ENCODE data around the gene EXOC3L1. TPM values are rescaled to one million over a fixed set of nuclear protein-coding genes. Genes with fewer than 3 reads are reported as not detected.

The EXOC3L1 gene
- total RNA-seq, 1 experiment from 2014 or later = not detected

- no peaks in the 10 kb centered on the region for H3K9me2 ChIP-seq (ENCODE audit: insufficient read depth)
- H3K79me2 ChIP-seq (ENCODE audit: low read depth) = peaks cover 36% of the 10 kb centered on the region
- intact Hi-C loops (cut with micrococcal nuclease; ENCODE audit: unreplicated experiment) = loop anchor here (10.0 kb wide), 2 partner anchors 201 to 271 kb away; partner anchors contain the start of gene TPPP3
- peak overlapping the region; percentile 96 for H3K4me2 ChIP-seq
- CTCF ChIA-PET = no interaction called here
- BruUV-seq (replicated peaks) = no TSS peak
- POLR2A ChIA-PET (ENCODE audit: unreplicated experiment) = no interaction called here
- peaks cover 16% of the 10 kb centered on the region for H4K20me1 ChIP-seq (ENCODE audit: insufficient read depth)
- peaks cover 25% of the 10 kb centered on the region; the same call in 1 of the 2 replicates for H3K36me3 ChIP-seq (ENCODE audit: low read depth)
- H3K4me3 ChIP-seq = no peak overlapping the region
- no peaks in the 10 kb centered on the region for H3K9me3 ChIP-seq (ENCODE audit: insufficient read depth, low read depth)
- peaks cover 57% of the 10 kb centered on the region for H3F3A ChIP-seq (ENCODE audit: insufficient read depth, low read depth)
- no peak overlapping the region for H3K27ac ChIP-seq
- peaks cover 52% of the 10 kb centered on the region for H3K4me1 ChIP-seq (replicated peaks; ENCODE audit: insufficient read depth)
- no peak for TF ChIP-seq CTCF (conservative IDR thresholded peaks at IDR 0.05)
- TF ChIP-seq EZH2 (IDR thresholded peaks at IDR 0.05; ENCODE audit: low read depth) = no peak
- no peaks in the 10 kb centered on the region for H3K27me3 ChIP-seq (ENCODE audit: insufficient read depth, low read depth)
- no peak for DNase-seq
- no peak overlapping the region for H2AFZ ChIP-seq
Observed at GRCh38 chr16:67194260-67194659, 4.3 kb upstream of the EXOC3L1 start.

- BruUV-seq (replicated peaks) = no TSS peak
- Histone ChIP-seq H4K20me1 (ENCODE audit: insufficient read depth) (peaks cover 16% of the 10 kb centered on the region), H3K36me3 (ENCODE audit: low read depth) (peaks cover 25% of the 10 kb centered on the region; the same call in 1 of the 2 replicates), H2AFZ (no peak overlapping the region), H3K4me3 (peak overlapping the region; percentile 92; the same call in 1 of the 2 replicates), H3K4me2 (peak overlapping the region; percentile 96), H3K27me3 (ENCODE audit: insufficient read depth, low read depth) (no peaks in the 10 kb centered on the region), H3K27ac (no peak overlapping the region), H3K4me1 (replicated peaks; ENCODE audit: insufficient read depth) (peaks cover 46% of the 10 kb centered on the region), H3K9me2 (ENCODE audit: insufficient read depth) (no peaks in the 10 kb centered on the region), H3K9me3 (ENCODE audit: insufficient read depth, low read depth) (no peaks in the 10 kb centered on the region), H3F3A (ENCODE audit: insufficient read depth, low read depth) (peaks cover 51% of the 10 kb centered on the region), H3K79me2 (ENCODE audit: low read depth) (peaks cover 36% of the 10 kb centered on the region)
- ChIA-PET POLR2A (ENCODE audit: unreplicated experiment) (interaction anchor here (0.7 kb wide), 1 partner anchor 75 kb away, joined by 5 read pairs; no protein-coding TSS in a partner anchor), CTCF (interaction anchor here (0.5 kb wide), 1 partner anchor 15 kb away, joined by 8 read pairs; no protein-coding TSS in a partner anchor)
- intact Hi-C loops (cut with micrococcal nuclease; ENCODE audit: unreplicated experiment) = loop anchor here (10.0 kb wide), 2 partner anchors 201 to 271 kb away; partner anchors contain the start of gene TPPP3
- TF ChIP-seq EZH2 (IDR thresholded peaks at IDR 0.05; ENCODE audit: low read depth) (no peak), CTCF (conservative IDR thresholded peaks at IDR 0.05) (no peak)
- DNase-seq = no peak
Observed at GRCh38 chr16:67193536-67193935, 3.6 kb upstream of the EXOC3L1 start.

GRCh38 chr16:67192781-67193361, 2.9 kb upstream of the EXOC3L1 start:
- POLR2A ChIA-PET (ENCODE audit: unreplicated experiment) = interaction anchor here (0.7 kb wide), 1 partner anchor 76 kb away, joined by 5 read pairs; no protein-coding TSS in a partner anchor
- no peak for DNase-seq
- H3K79me2 ChIP-seq (ENCODE audit: low read depth) = peaks cover 36% of the 10 kb centered on the region

More at GRCh38 chr16:67192781-67193361, 2.9 kb upstream of the EXOC3L1 start:
- H3K9me3 ChIP-seq (ENCODE audit: insufficient read depth, low read depth) = no peaks in the 10 kb centered on the region
- intact Hi-C loops (cut with micrococcal nuclease; ENCODE audit: unreplicated experiment) = loop anchor here (10.0 kb wide), 2 partner anchors 202 to 272 kb away; partner anchors contain the start of gene TPPP3
- TF ChIP-seq CTCF (conservative IDR thresholded peaks at IDR 0.05) = no peak
- TF ChIP-seq EZH2 (IDR thresholded peaks at IDR 0.05; ENCODE audit: low read depth) = no peak
- peaks cover 39% of the 10 kb centered on the region for H3K4me1 ChIP-seq (replicated peaks; ENCODE audit: insufficient read depth)
- no peaks in the 10 kb centered on the region for H3K27me3 ChIP-seq (ENCODE audit: insufficient read depth, low read depth)
- no peak overlapping the region for H3K27ac ChIP-seq
- peak overlapping the region; percentile 92 for H3K4me3 ChIP-seq
- CTCF ChIA-PET = interaction anchor here (0.5 to 0.7 kb wide), 5 partner anchors 8 to 310 kb away, joined by 3 to 8 read pairs (median 3); no protein-coding TSS in a partner anchor
- no peak overlapping the region for H2AFZ ChIP-seq
- no peaks in the 10 kb centered on the region for H3K9me2 ChIP-seq (ENCODE audit: insufficient read depth)
- peaks cover 14% of the 10 kb centered on the region for H4K20me1 ChIP-seq (ENCODE audit: insufficient read depth)
- peak overlapping the region; percentile 96 for H3K4me2 ChIP-seq
- BruUV-seq (replicated peaks) = no TSS peak
- peaks cover 44% of the 10 kb centered on the region for H3F3A ChIP-seq (ENCODE audit: insufficient read depth, low read depth)
- peaks cover 25% of the 10 kb centered on the region; the same call in 1 of the 2 replicates for H3K36me3 ChIP-seq (ENCODE audit: low read depth)

Data from PC-9 (cell line).